HG02840 (cell line): Measurements from ENCODE around the gene HIP1.
"Not testable (repeated sequence)": the region's sequence is repeated elsewhere in the genome, so short reads cannot be mapped to it uniquely, and the experiment has no call there.

ENCODE experiments used
- ATAC-seq: cut with Tn5 transposase; IDR thresholded peaks from one replicate; pipeline ENCODE4 v1.9.1; 2021; ENCODE audit warnings: mild to moderate bottlenecking, moderate library complexity, moderate number of reproducible peaks; ENCODE audit not compliant: unreplicated experiment, low FRiP score

The HIP1 gene

GRCh38 chr7:75738604-75738974 lies at the start of gene HIP1:
TSS of gene HIP1 (minus strand) at chr7:75738941. CDS start at chr7:75738920, 21 bp downstream.
- no peak for ATAC-seq

- not testable (repeated sequence) for ATAC-seq
Observed at GRCh38 chr7:75788154-75788847, 49.6 kb upstream of the HIP1 start.

GRCh38 chr7:75783058-75783457 lies 44.3 kb upstream of the HIP1 start:
- not testable (repeated sequence) for ATAC-seq

- not testable (repeated sequence) for ATAC-seq
Observed at GRCh38 chr7:75780647-75781273, 42.0 kb upstream of the HIP1 start.

DNA sequence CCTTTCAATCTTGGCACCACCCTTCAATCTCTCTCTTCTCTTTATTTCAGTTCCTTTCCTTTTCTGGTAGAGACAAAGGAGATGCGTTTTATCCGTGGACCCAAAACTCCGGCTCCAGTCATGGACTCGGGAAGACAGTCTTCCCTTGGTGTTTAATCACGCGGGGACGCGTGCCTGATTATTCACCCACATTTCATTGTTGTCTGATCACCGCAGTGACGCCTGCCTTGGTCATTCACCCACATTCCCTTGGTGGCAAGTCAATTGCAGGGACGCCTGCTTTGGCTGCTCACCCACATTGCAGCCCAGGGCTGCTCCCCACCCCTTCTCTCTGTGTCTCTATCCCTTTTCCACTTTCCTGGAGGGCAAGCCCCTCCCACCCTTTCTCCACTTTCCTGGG lies 40.8 kb upstream of the HIP1 start:
- not testable (repeated sequence) for ATAC-seq

GRCh38 chr7:75779035-75779434 lies 40.3 kb upstream of the HIP1 start:
- not testable (repeated sequence) for ATAC-seq

GRCh38 chr7:75776295-75776971 lies 37.7 kb upstream of the HIP1 start:
- no peak for ATAC-seq

DNA sequence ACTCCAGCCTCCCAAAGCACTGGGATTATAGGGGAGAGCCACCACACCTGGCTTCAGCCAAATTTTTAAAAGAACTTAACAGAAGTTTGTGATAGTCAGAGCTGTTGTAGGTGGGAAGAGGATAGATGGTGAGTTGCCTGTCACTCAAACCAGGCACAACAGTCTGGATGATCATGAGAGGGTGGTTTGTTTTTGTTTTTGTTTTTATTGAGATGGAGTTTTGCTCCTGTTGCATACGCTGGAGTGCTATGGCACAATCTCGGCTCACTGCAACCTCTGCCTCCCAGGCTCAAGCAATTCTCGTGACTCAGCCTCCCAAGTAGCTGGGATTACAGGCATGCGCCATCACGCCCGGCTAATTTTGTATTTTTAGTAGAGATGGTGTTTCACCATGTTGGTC lies 35.2 kb upstream of the HIP1 start:
- ATAC-seq, result not testable (repeated sequence)

DNA sequence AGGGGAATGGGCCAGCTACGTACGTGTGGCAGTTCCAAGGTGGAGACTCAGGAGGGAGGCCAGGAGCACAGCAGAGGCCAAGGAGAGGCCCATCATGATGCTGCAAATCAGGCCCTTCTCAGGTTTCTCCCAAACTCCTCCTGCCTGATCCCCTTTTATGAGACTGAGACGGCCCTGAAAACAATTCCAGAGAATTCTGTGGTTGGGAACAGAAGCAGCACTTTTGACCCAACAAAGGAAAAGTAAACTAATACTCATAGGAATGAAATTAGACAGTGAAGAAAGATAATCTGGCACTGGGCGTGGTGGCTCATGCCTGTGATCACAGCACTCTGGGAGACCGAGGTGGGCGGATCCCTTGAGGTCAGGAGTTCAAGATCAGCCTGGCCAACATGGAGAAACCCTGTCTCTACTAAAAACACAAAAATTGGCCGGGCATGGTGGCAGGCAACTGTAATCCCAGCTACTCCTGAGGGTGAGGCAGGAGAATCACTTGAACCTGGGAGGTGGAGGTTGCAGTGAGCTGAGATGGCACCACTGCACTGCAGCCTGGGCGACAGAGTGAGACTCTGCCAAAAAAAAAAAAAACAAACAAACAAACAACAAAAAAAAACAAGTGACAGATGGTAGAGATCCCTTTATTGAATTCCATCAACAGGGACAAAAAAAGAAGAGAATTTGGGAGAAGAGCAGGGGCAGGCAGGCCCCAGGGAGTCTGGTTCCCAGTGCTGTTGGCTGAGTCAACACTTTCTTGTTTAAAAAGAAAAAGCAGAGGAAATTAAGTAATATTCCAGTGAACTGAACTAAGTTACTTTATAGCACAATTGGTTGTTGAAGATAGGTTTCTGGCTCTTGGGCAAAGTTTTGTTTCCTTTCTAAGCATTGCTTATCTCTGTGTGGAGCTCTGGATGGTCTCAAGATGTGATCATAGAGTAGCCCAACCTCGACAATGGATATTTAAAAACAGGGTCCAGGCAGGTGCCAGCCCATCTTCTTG lies 33.6 kb upstream of the HIP1 start, which contains the start of gene CCL26:
Gene CCL26, minus strand, starts transcription at position 131 of the 997 bp plus-strand sequence. Its CDS starts 35 bp downstream, at position 96.
- ATAC-seq, result no peak

DNA sequence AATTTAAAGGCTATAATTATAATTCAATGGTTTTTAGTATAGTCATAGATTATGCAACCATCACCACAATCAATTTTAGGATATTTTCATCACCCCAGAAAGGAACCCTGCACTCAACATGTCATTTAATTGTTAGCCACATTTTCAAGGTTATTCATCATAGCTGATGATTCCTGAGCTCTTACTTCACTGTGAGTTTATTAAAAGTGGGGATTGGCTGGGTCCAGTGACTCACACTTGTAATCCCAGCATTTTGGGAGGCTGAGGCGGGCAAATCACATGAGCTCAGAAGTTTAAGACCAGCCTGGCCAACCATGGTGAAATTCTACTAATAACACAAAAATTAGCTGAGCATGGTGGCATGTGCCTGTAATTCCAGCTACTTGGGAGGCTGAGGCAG lies 32.5 kb upstream of the HIP1 start:
- no peak for ATAC-seq

- ATAC-seq, result no peak
Observed at GRCh38 chr7:75762350-75762917, 23.7 kb upstream of the HIP1 start.

- not testable (repeated sequence) for ATAC-seq
Observed at GRCh38 chr7:75761801-75762200, 23.1 kb upstream of the HIP1 start.

DNA sequence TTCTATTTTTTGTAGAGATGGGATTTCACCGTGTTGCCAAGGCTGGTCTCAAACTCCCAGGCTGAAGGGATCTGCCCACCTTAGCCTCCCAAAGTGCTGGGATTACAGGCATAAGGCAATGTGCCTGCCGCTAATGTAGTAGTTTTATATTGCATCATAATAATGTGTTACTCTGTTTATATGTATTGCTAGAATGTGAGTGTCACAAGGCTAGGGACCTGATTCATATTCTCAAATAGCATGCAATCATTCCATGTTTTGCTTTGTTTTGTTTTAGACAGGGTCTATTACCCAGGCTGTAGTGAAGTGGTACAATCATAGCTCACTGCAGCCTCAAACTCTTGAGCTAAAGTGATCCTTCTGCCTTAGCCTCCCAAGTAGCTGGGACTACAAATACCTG lies 19.8 kb upstream of the HIP1 start:
- no peak for ATAC-seq

DNA sequence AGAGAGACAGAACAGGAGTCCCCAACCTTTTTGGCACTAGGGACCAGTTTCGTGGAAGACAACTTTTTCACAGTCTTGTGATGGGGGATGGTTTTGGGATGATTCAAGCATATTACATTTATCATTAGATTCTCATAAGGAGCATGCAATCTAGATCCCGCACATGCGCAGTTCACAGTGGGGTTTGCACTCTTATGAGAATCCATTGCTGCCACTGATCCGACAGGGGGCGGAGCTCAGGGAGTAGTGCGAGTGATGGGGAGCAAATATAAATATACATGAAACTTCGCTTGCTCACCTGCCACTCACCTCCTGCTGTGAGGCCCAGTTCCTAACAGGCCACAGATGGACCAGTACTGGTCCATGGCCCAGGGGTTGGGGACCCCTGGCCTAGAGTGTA lies 19.1 kb upstream of the HIP1 start:
- no peak for ATAC-seq

GRCh38 chr7:75756991-75757676 lies 18.4 kb upstream of the HIP1 start:
- no peak for ATAC-seq

DNA sequence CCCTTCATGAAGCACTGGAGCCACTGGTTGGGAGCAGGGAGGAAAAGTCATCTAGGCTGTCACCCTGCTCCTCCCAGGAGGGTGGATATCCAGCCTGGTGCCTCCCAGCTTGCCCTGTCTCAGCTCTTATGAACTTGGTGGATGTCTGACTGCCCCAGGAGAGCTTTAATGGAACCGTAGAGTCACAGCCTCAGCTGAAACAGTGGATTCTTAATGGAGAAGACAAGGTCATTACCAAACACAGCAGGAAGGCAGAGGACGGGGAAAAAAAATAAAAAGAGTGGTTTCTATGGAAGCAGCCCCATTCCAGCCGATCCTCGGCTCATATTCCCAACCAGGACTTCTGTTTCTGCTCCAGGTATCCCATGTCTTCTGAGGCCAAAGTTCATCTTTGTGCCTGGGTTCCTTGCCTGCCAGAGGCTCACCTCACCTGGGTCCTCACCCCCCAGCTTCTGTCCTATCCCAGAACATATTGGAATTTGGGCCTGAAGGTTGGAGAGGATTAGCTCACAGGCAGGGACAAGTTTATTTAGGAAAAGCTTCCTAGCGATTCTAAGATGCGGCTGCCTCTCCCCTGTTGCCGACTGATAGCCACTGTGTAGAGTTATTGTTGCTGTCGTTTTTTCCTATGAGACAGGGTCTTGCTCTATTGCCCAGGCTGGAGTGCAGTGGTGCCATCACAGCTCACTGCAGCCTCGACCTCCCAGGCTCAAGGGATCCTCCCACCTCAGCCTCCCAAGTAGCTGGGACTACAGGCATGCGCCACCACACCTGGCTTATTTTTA lies 17.7 kb upstream of the HIP1 start:
- ATAC-seq, result no peak

DNA sequence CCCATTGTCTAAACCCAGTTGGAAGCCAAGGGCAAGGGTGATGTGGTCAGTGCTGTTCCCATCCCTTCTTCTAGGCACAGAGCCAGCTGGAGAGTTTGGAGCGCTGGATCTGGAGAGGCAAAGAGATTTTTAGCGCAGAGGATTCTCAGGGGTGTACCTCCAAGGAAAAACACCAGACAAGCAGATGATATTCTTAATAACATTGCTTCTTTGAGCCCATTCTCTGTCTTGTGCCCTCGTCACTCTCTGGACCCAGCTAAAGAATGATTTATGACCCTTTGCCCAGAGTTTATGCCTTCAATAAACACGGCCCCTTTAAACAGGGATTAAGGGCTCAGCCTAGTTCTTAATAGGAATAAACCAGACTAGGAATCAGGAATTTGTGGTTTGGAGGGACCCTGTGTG lies 4.7 kb upstream of the HIP1 start:
- ATAC-seq, result no peak

DNA sequence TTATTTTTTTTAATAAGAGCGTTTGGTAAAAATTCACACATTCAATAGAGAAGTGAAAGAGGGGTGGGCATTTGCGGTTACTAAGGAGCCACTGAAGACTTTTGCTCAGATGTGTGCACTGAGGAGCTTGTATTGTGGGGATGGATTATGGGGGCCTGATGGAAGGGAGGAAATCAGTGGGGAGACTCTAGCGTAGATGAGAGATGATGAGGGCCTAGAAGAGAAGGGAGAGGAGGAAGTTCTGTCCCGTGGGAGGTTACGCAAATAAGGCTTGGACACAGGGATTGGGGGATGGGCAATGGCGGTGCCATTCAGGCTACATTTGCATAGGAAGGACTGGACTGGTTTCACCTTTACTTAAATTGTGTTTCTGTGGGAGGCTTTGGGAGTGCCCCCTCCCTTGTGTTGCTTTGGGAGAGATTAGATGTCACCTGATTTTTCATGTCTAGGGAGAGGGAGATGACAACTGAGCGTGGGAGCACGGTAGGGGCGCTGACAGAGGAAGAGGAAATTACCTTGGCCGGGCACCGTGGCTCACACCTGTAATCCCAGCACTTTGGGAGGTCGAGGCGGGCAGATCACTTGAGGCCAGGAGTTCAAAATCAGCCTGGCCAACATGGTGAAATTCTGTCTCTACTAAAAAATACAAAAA lies 2.2 kb upstream of the HIP1 start:
- no peak for ATAC-seq
